HEK293T (cell line): Measurements from ENCODE around the gene ZDHHC11.

Source experiments
- CTCF ChIA-PET: fragments of 350-600 bp; formaldehyde crosslinking; extraction: SDS; loops from one replicate; lab custom pipeline; 2021; ENCODE audit warnings: antibody characterized with exemption, inconsistent platforms; lab: Yijun Ruan, JAX
- POLR2A ChIA-PET: fragments of 350-600 bp; formaldehyde crosslinking; extraction: SDS; loops from one replicate; lab custom pipeline; 2020; ENCODE audit warnings: antibody characterized with exemption, inconsistent platforms; lab: Yijun Ruan, JAX
- DNase-seq: peaks from one replicate; pipeline ENCODE4 v3.0.0; 2012; ENCODE audit warnings: mixed read lengths; ENCODE audit errors: extremely low spot score
- ARNT ChIP-seq: fragments of 450-650 bp; IDR thresholded peaks from 2 replicates; pipeline ENCODE4 v1.6.1; 2017; ENCODE audit warnings: mild to moderate bottlenecking
- BHLHE40 ChIP-seq: fragments of 450-650 bp; IDR thresholded peaks from 2 replicates; pipeline ENCODE4 v1.6.1; 2016; ENCODE audit warnings: mild to moderate bottlenecking, moderate library complexity, borderline replicate concordance
- CTBP1 ChIP-seq: fragments of 450-650 bp; IDR thresholded peaks from 2 replicates; pipeline ENCODE4 v1.6.1; 2016; ENCODE audit warnings: borderline replicate concordance
- ELF4 ChIP-seq: fragments of 450-650 bp; IDR thresholded peaks from 2 replicates; pipeline ENCODE4 v1.6.1; 2017; ENCODE audit warnings: antibody characterized with exemption
- FOXA1 ChIP-seq: fragments of 450-650 bp; IDR thresholded peaks from 2 replicates; pipeline ENCODE4 v1.6.1; 2016; ENCODE audit warnings: mild to moderate bottlenecking
- FOXK2 ChIP-seq: fragments of 450-650 bp; IDR thresholded peaks from 2 replicates; pipeline ENCODE4 v1.6.1; 2016; ENCODE audit warnings: mild to moderate bottlenecking
- FOXM1 ChIP-seq: fragments of 450-650 bp; IDR thresholded peaks from 2 replicates; pipeline ENCODE4 v1.6.1; 2017; ENCODE audit warnings: mild to moderate bottlenecking, borderline replicate concordance
- HDGF ChIP-seq: fragments of 450-650 bp; IDR thresholded peaks from 2 replicates; pipeline ENCODE4 v1.6.1; 2017; ENCODE audit warnings: antibody characterized with exemption, borderline replicate concordance
- L3MBTL2 ChIP-seq: fragments of 450-650 bp; conservative IDR thresholded peaks from 2 replicates; pipeline ENCODE4 v1.6.1; 2016; ENCODE audit warnings: mild to moderate bottlenecking
- LEF1 ChIP-seq: fragments of 450-650 bp; IDR thresholded peaks from 2 replicates; pipeline ENCODE4 v1.6.1; 2017; ENCODE audit warnings: mild to moderate bottlenecking, borderline replicate concordance
- NFRKB ChIP-seq: fragments of 450-650 bp; IDR thresholded peaks from 2 replicates; pipeline ENCODE4 v1.6.1; 2016; ENCODE audit warnings: mild to moderate bottlenecking, moderate library complexity
- SP1 ChIP-seq: fragments of 450-650 bp; IDR thresholded peaks from 2 replicates; pipeline ENCODE4 v1.6.1; 2017
- SUZ12 ChIP-seq: fragments of 450-650 bp; IDR thresholded peaks from 2 replicates; pipeline ENCODE4 v1.6.1; 2016; ENCODE audit warnings: mild to moderate bottlenecking
- TARDBP ChIP-seq: fragments of 450-650 bp; IDR thresholded peaks from 2 replicates; pipeline ENCODE4 v1.6.1; 2016
- ZNF384 ChIP-seq: fragments of 450-650 bp; IDR thresholded peaks from 2 replicates; pipeline ENCODE4 v1.6.1; 2016
- TF ChIP-seq, protein P1 (sequence below): fragments of 450-650 bp; IDR thresholded peaks from 2 replicates; pipeline ENCODE4 v1.6.1; 2016

The ZDHHC11 gene

DNA sequence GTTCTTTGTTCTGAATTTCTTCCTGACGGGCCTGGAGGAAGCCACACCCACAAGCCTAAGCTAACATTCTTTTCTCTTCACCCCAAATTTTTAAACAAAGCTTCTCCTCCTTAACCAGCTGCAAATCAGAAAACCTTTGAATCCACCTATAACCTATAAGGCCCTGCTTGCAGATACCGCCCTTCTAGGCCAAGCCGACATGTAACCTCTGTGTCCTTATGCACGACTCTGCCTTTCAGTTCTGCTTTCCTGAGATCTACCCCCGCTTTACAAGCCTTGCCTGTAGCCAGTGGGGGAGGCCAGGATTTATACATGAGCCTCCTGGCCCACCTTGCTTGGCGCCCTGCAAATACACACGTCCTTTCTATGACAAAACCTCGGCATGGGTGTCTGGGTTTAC is 22.5 kb upstream of the ZDHHC11 start:
- POLR2A ChIA-PET = no interaction called here
- DNase-seq = no peak
- CTCF ChIA-PET = interaction anchor here (0.9 kb wide), 1 partner anchor 203 kb away, joined by 3 read pairs; no protein-coding TSS in a partner anchor
- TF ChIP-seq, protein P1, sequence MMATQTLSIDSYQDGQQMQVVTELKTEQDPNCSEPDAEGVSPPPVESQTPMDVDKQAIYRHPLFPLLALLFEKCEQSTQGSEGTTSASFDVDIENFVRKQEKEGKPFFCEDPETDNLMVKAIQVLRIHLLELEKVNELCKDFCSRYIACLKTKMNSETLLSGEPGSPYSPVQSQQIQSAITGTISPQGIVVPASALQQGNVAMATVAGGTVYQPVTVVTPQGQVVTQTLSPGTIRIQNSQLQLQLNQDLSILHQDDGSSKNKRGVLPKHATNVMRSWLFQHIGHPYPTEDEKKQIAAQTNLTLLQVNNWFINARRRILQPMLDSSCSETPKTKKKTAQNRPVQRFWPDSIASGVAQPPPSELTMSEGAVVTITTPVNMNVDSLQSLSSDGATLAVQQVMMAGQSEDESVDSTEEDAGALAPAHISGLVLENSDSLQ = no peak
- TF ChIP-seq ELF4 (no peak), L3MBTL2 (no peak), BHLHE40 (no peak), CTBP1 (no peak), LEF1 (no peak), FOXM1 (no peak), HDGF (no peak), ZNF384 (no peak), FOXK2 (no peak), TARDBP (no peak), ARNT (no peak), SUZ12 (no peak), SP1 (no peak), NFRKB (no peak), FOXA1 (no peak)

- ChIA-PET CTCF (no interaction called here), POLR2A (no interaction called here)
- DNase-seq = no peak
- no peak for TF ChIP-seq FOXA1
- TF ChIP-seq SP1 = no peak
- TF ChIP-seq CTBP1 = no peak
- no peak for TF ChIP-seq BHLHE40
- TF ChIP-seq L3MBTL2 = no peak
- TF ChIP-seq FOXK2 = no peak
- no peak for TF ChIP-seq SUZ12
- TF ChIP-seq ELF4 = no peak
- TF ChIP-seq, protein P1 = no peak
- TF ChIP-seq HDGF = no peak
- TF ChIP-seq FOXM1 = no peak
- no peak for TF ChIP-seq LEF1
Observed at GRCh38 chr5:872301-872700, 21.5 kb upstream of the ZDHHC11 start.

- TF ChIP-seq, protein P1 = no peak
- TF ChIP-seq NFRKB (no peak), SP1 (no peak), HDGF (no peak), ELF4 (no peak), BHLHE40 (no peak), FOXM1 (no peak), L3MBTL2 (no peak), FOXK2 (no peak), CTBP1 (no peak), ZNF384 (no peak), TARDBP (no peak)
- ChIA-PET POLR2A (no interaction called here), CTCF (no interaction called here)
- DNase-seq = no peak
Observed at GRCh38 chr5:871596-872298, 21.0 kb upstream of the ZDHHC11 start.

- TF ChIP-seq ARNT (no peak), SP1 (no peak), FOXK2 (no peak), L3MBTL2 (no peak), LEF1 (no peak), FOXM1 (no peak), FOXA1 (no peak)
- TF ChIP-seq, protein P1 = no peak
- ChIA-PET CTCF (no interaction called here), POLR2A (interaction anchor here (0.8 to 1.0 kb wide), 2 partner anchors 11 to 23 kb away, joined by 3 read pairs; no protein-coding TSS in a partner anchor)
- DNase-seq = no peak
Observed at GRCh38 chr5:870956-871355, 20.2 kb upstream of the ZDHHC11 start.

- POLR2A ChIA-PET = interaction anchor here (1.1 kb wide), 1 partner anchor 24 kb away, joined by 4 read pairs; the partner anchor contains the start of genes BRD9 and TRIP13
- TF ChIP-seq L3MBTL2 = no peak
- TF ChIP-seq ZNF384 = no peak
- no peak for TF ChIP-seq NFRKB
- TF ChIP-seq SUZ12 = no peak
- TF ChIP-seq FOXK2 = no peak
- no peak for TF ChIP-seq CTBP1
- no peak for TF ChIP-seq LEF1
- TF ChIP-seq BHLHE40 = no peak
- TF ChIP-seq, protein P1 = no peak
- TF ChIP-seq SP1 = no peak
- no peak for TF ChIP-seq ARNT
- TF ChIP-seq HDGF = no peak
- TF ChIP-seq FOXM1 = no peak
- no peak for TF ChIP-seq TARDBP
- no peak for TF ChIP-seq ELF4
- no peak for TF ChIP-seq FOXA1
- DNase-seq = no peak
- CTCF ChIA-PET = no interaction called here
Observed at GRCh38 chr5:868428-869135, 17.8 kb upstream of the ZDHHC11 start.
